Measurements from ENCODE around the gene FBXO24.

Gene FBXO24

DNA sequence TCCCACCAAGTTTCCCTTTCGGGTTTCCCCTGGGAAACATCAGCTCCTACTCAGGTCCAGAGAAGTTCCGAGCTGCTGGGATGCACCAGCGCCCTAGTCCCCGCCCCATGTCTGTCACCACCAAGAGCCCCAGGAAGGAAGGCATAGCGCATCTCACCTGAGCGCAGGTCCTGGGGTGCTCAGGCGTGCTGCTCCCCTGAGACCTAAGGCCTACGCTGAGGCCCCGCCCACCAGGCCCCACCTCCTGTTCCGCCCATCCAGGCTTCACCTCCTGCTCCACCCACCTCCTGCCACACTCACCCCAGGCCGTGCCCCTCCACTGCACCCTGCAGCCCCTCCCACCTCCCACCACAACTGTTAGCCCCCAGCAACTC, 56.4 kb downstream of the FBXO24 start:
- DNase-seq (ENCODE audit: extremely low spot score, insufficient read length, low read depth) (peak; percentile 71), FAIRE-seq (peak; percentile 42)

DNA sequence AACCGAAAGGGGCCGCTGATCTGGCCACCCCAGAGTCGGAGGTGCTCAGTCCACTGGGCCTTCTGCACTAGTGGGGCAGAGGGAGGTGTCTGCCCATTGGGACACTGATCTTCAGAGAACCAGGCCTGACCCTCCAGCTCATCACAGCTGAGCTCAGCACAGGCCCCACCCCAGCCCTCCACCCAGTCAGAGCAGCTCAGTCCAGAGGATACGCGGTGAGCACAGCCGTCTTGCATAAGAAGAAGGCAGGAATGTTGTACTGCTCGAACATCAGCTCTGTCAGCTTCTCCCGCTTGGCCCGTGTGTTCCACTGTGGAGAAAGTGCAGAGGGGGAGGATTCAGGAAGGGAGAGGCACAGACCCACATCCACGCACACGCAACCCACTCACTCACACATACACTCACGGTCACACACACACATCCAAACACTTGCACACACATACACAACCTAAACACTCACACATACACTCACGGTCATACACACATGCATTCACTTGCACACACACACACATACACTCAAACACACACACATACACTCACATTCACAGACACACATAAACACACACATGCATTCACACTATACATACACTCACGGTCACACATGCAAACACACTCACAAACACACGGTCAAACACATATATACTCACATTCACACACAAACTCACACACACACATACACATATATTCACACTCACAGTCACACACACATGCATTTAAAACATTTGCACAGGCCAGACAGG, 63.9 kb downstream of the FBXO24 start:
- FAIRE-seq, result no peak
- no peak for DNase-seq (ENCODE audit: extremely low spot score, insufficient read length, low read depth)
